ENCODE results near the gene ADAP2. TPM values are rescaled to one million over a fixed set of nuclear protein-coding genes. Genes with fewer than 3 reads are reported as not detected.

Gene ADAP2
- total and polyA plus RNA-seq, 2 of the 8 experiments (the other 6 are each of a cell fraction or from before 2014, with no cell fraction given): 0.76 to 1.1 TPM

DNA sequence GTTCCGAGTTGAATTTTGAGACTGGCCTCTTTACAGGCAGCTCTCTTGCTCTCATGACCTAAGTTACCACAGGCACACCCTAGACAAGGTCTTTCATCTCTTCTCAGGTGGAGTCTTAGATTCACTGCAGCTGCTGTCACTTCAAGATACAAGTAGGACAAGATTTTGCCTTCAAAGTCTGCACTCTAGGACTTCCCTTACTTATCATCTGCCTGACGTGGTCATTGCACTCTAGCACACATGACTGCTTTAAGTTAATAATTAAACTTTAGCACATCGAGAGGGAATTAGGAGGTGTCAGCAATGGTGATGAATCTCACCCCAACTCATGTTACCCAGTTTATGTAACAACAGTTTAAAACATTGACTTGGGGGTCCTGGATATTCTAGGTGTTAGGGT is 74.7 kb downstream of the ADAP2 start:
- WGBS, 2 experiments (ENCODE audit: extremely low coverage in 1 of 2, insufficient coverage in 1 of 2, insufficient read length in 1 of 2, insufficient replicate concordance in 2 of 2, low coverage in 1 of 2, low lambda C conversion rate in 2 of 2, missing lambda C conversion rate in 1 of 2): 92% methylated on average over 3 of the region's 3 CpGs; no CpG with 5 or more reads in 1 of the 2 experiments
- Histone ChIP-seq H4K91ac (replicated peaks; ENCODE audit: insufficient read length, low read length) (no peak overlapping the region), H3K4me1 (replicated peaks in 1 of 4; ENCODE audit: control insufficient read depth in 3 of 4, insufficient read depth in 4 of 4, low read length in 3 of 4) (no peaks in the 10 kb centered on the region), H3K14ac (ENCODE audit: insufficient read length) (no peak overlapping the region), H3K4me2 (ENCODE audit: insufficient read depth in 1 of 2, low read depth in 2 of 2, low read length in 2 of 2) (no peak overlapping the region), H3K79me2 (ENCODE audit: control insufficient read depth in 1 of 2, insufficient read depth in 2 of 2, low read length in 2 of 2) (no peaks in the 10 kb centered on the region), H2BK120ac (replicated peaks; ENCODE audit: low read depth, low read length) (no peak overlapping the region), H3K18ac (ENCODE audit: extremely low read depth, low read length) (no peak overlapping the region), H2BK12ac (ENCODE audit: low read depth, low read length) (no peak overlapping the region), H3K9me3 (ENCODE audit: insufficient read depth in 2 of 2, low read depth in 1 of 2, low read length in 1 of 2) (no peaks in the 10 kb centered on the region), H3K56ac (replicated peaks; ENCODE audit: insufficient read length, low read depth, low read length) (no peak overlapping the region), H3K23ac (ENCODE audit: insufficient read length) (no peak overlapping the region), H3K4ac (replicated peaks; ENCODE audit: insufficient read length, low read depth, low read length) (no peak overlapping the region), H4K20me1 (replicated peaks in 1 of 2; ENCODE audit: control insufficient read depth in 1 of 2, insufficient read depth in 2 of 2, low read length in 2 of 2) (peaks cover 0 to 1% of the 10 kb centered on the region in 2 experiments), H3K9ac (replicated peaks in 1 of 4; ENCODE audit: extremely low read depth in 1 of 4, low read depth in 3 of 4, low read length in 3 of 4) (no peak overlapping the region), H3K79me1 (ENCODE audit: low read depth, low read length) (no peaks in the 10 kb centered on the region), H2BK5ac (ENCODE audit: low read depth, low read length) (no peak overlapping the region), H4K5ac (ENCODE audit: insufficient read length, low read depth, low read length) (no peak overlapping the region), H2AK5ac (ENCODE audit: low read depth, low read length) (no peak overlapping the region), H3K27me3 (replicated peaks in 1 of 4; ENCODE audit: control insufficient read depth in 3 of 4, extremely low read depth in 1 of 4, insufficient read depth in 3 of 4, low read length in 3 of 4) (no peaks in the 10 kb centered on the region), H3K23me2 (ENCODE audit: low read depth, low read length) (peaks cover 2% of the 10 kb centered on the region; the same call in 1 of the 2 replicates), H3K36me3 (ENCODE audit: control insufficient read depth in 2 of 4, insufficient read depth in 4 of 4, low read length in 3 of 4) (peaks cover 0 to 7% (median 3%) of the 10 kb centered on the region in 4 experiments; a peak in 5 of 8 replicates), H2BK20ac (ENCODE audit: low read length) (no peak overlapping the region), H2BK15ac (ENCODE audit: low read length) (no peak overlapping the region), H2AFZ (ENCODE audit: low read length) (no peak overlapping the region), H3K27ac (ENCODE audit: low read depth, low read length) (no peak overlapping the region), H3K4me3 (ENCODE audit: extremely low read depth in 1 of 4, insufficient read depth in 2 of 4, low read depth in 3 of 4, low read length in 4 of 4) (no peak overlapping the region), H4K8ac (ENCODE audit: extremely low read depth, insufficient read depth, low read length) (no peak overlapping the region)
- DNase-seq (ENCODE audit: low read depth in 1 of 2, low spot score in 2 of 2) (no peak), FAIRE-seq (no peak)
- ChIA-PET CTCF (ENCODE audit: partially characterized antibody) (interaction anchor here (1.2 kb wide), 1 partner anchor 65 kb away, joined by 3 read pairs; no protein-coding TSS in a partner anchor), POLR2A (ENCODE audit: partially characterized antibody) (no interaction called here)
- no peak for TF ChIP-seq HDAC6 (IDR thresholded peaks at IDR 0.05; ENCODE audit: low read depth, low read length)
- no peak for TF ChIP-seq BCL11A (IDR thresholded peaks at IDR 0.05; ENCODE audit: low read depth in 2 of 2, low read length in 2 of 2)
- TF ChIP-seq ZNF274 (IDR thresholded peaks at IDR 0.05; ENCODE audit: borderline replicate concordance, extremely low read depth, low read length): no peak
- no peak for TF ChIP-seq NRF1 (IDR thresholded peaks at IDR 0.05; ENCODE audit: low read depth, low read length)
- TF ChIP-seq RFX5 (IDR thresholded peaks at IDR 0.05; ENCODE audit: borderline replicate concordance, low read depth, low read length): no peak
- TF ChIP-seq GABPA (IDR thresholded peaks at IDR 0.05; ENCODE audit: borderline replicate concordance, insufficient read depth, low read length): no peak
- TF ChIP-seq JUN (IDR thresholded peaks at IDR 0.05; ENCODE audit: low read depth, low read length): no peak
- TF ChIP-seq RNF2 (IDR thresholded peaks at IDR 0.05; ENCODE audit: borderline replicate concordance, low read depth, low read length, missing control alignments, poor library complexity, severe bottlenecking): no peak

Measured in H1 (cell line).